GM12878 (cell line): ENCODE measurements around the gene IGSF23. TPM values are rescaled to one million over a fixed set of nuclear protein-coding genes. Genes with fewer than 3 reads are reported as not detected.

Source experiments
- ATAC-seq: fragments of 200-7000 bp; cut with Tn5 transposase; 3 replicates; pipeline ENCODE4 v1.9.1; 2020; ENCODE audit warnings: mild to moderate bottlenecking, moderate library complexity
- BruUV-seq: library from RNA; stranded (reverse); fragments of 400-500 nt; replicated peaks from 2 replicates; lab custom pipeline; 2021; lab: Mats Ljungman, UMichigan
- CTCF ChIA-PET: fragments of 300-600 bp; sonication (Branson Sonifier 250); formaldehyde crosslinking; extraction: SDS; loops from one replicate; lab custom pipeline; 2021; ENCODE audit warnings: inconsistent platforms; lab: Yijun Ruan, JAX
- POLR2A ChIA-PET: fragments of 350-600 bp; formaldehyde crosslinking; extraction: SDS; loops from one replicate; lab custom pipeline; 2021; ENCODE audit warnings: inconsistent platforms; lab: Charles Lee
- RAD21 ChIA-PET: fragments of 300-600 bp; sonication (Branson Sonifier 250); formaldehyde crosslinking; loops from one replicate; lab custom pipeline; 2023; ENCODE audit warnings: antibody characterized with exemption; ENCODE audit not compliant: unreplicated experiment; lab: Charles Lee
- SMC1A ChIA-PET: fragments of 300-600 bp; sonication (Branson Sonifier 250); formaldehyde crosslinking; loops from one replicate; lab custom pipeline; 2023; ENCODE audit not compliant: unreplicated experiment, uncharacterized antibody; lab: Charles Lee
- DNase-seq: peaks from one replicate; pipeline ENCODE4 v3.0.0-alpha.2; 2011; ENCODE audit warnings: low read depth, low spot score
- FAIRE-seq: peaks from 3 replicates; lab custom pipeline; 2011; peaks lifted over from hg19 to GRCh38; lab: Jason Lieb, UNC
- H2AFZ ChIP-seq: 2 replicates; pipeline ENCODE4 v1.6.0; 2011; ENCODE audit warnings: low read depth, low read length, control low read depth; ENCODE audit not compliant: control insufficient read depth
- H3K27ac ChIP-seq: 2 replicates; pipeline ENCODE4 v1.5.1; 2011; ENCODE audit warnings: control low read depth; ENCODE audit not compliant: control insufficient read depth, insufficient read depth
- H3K27me3 ChIP-seq, 2 experiments: replicated peaks in 1 of 2; 2 replicates each; pipeline versions ENCODE4 v1.6.0 to v1.6.1; 2011; ENCODE audit warnings: low read length in 1 of 2; ENCODE audit not compliant: control insufficient read depth in 2 of 2, insufficient read depth in 2 of 2
- H3K36me3 ChIP-seq, 2 experiments: 2 replicates each; pipeline ENCODE4 v1.5.1; 2011; ENCODE audit warnings: low read length in 1 of 2; ENCODE audit not compliant: control insufficient read depth in 2 of 2, insufficient read depth in 2 of 2
- H3K4me1 ChIP-seq: 2 replicates; pipeline ENCODE4 v1.6.1; 2011; ENCODE audit warnings: mild to moderate bottlenecking, low read length, moderate library complexity, mixed read lengths; ENCODE audit not compliant: control insufficient read depth, insufficient read depth
- H3K4me2 ChIP-seq: 2 replicates; pipeline ENCODE4 v1.6.0; 2011; ENCODE audit warnings: control low read depth; ENCODE audit not compliant: control insufficient read depth, insufficient read depth
- H3K4me3 ChIP-seq: fragments of 200-600 bp; sonication (generic); 2 replicates; pipeline ENCODE4 v1.5.1; 2016
- H3K79me2 ChIP-seq: 2 replicates; pipeline ENCODE4 v1.6.0; 2011; ENCODE audit warnings: low read length; ENCODE audit not compliant: control insufficient read depth, insufficient read depth
- H3K9ac ChIP-seq: 2 replicates; pipeline ENCODE4 v1.8.0; 2011; ENCODE audit warnings: low read length, control low read depth, mixed read lengths; ENCODE audit not compliant: control insufficient read depth, insufficient read depth
- H3K9me3 ChIP-seq: replicated peaks from 3 replicates; pipeline ENCODE4 v1.5.1; 2011; ENCODE audit warnings: mild to moderate bottlenecking, low read length; ENCODE audit not compliant: control insufficient read depth, insufficient read depth
- H4K20me1 ChIP-seq: 2 replicates; pipeline ENCODE4 v1.6.0; 2011; ENCODE audit not compliant: control insufficient read depth, insufficient read depth
- ATF3 ChIP-seq: IDR thresholded peaks from 2 replicates; pipeline ENCODE4 v1.6.1; 2011; ENCODE audit warnings: low read depth, mild to moderate bottlenecking, low read length, moderate library complexity, borderline replicate concordance; ENCODE audit errors: extremely low read depth
- CHD2 ChIP-seq: IDR thresholded peaks from 2 replicates; pipeline ENCODE4 v1.6.1; 2011; ENCODE audit warnings: low read depth, low read length, improper control_type of control experiment, borderline replicate concordance
- CTCF ChIP-seq, 3 experiments: IDR thresholded peaks in 2 of 3; conservative IDR thresholded peaks in 1 of 3; 2 replicates each; pipeline ENCODE4 v1.5.1; 2011; ENCODE audit warnings: low read depth in 3 of 3, low read length in 3 of 3, mild to moderate bottlenecking in 3 of 3, control low read depth in 2 of 3, moderate library complexity in 2 of 3, inconsistent platforms in 1 of 3, mixed read lengths in 1 of 3; ENCODE audit not compliant: control insufficient read depth in 2 of 3, insufficient read depth in 1 of 3; ENCODE audit errors: extremely low read depth in 1 of 3
- HSF1 ChIP-seq: fragments of 150-350 bp; IDR thresholded peaks from 2 replicates; pipeline ENCODE4 v1.6.1; 2014; ENCODE audit warnings: mild to moderate bottlenecking, low read depth, low read length
- PKNOX1 ChIP-seq: fragments of 450-650 bp; IDR thresholded peaks from 2 replicates; pipeline ENCODE4 v1.6.1; 2016; ENCODE audit warnings: mild to moderate bottlenecking
- RAD21 ChIP-seq: IDR thresholded peaks from 2 replicates; pipeline ENCODE4 v1.6.1; 2011; ENCODE audit warnings: mild to moderate bottlenecking, low read depth, low read length, moderate library complexity; ENCODE audit not compliant: insufficient read depth
- ZBTB33 ChIP-seq: fragments of 450-650 bp; IDR thresholded peaks from 2 replicates; pipeline ENCODE4 v1.6.1; 2017; ENCODE audit warnings: mild to moderate bottlenecking
- ZNF687 ChIP-seq: fragments of 450-650 bp; IDR thresholded peaks from 2 replicates; pipeline ENCODE4 v1.6.1; 2017; ENCODE audit warnings: mild to moderate bottlenecking, moderate library complexity
- WGBS: methylation state at CpG from one replicate; pipeline ENCODE4 v1.1.6; 2016; ENCODE audit warnings: low lambda C conversion rate; ENCODE audit not compliant: insufficient replicate concordance, insufficient coverage; ENCODE audit errors: missing lambda C conversion rate; 5-methylcytosine and 5-hydroxymethylcytosine counted together
- in situ Hi-C: fragments of 300-500 bp; cut with MboI; formaldehyde crosslinking; loops from 9 replicates; pipeline ENCODE4 v1.14.3; 2018; ENCODE audit warnings: mixed read lengths
- intact Hi-C: fragments of 100-400 bp; cut with micrococcal nuclease; formaldehyde crosslinking; loops from one replicate; pipeline ENCODE4 v1.14.2; 2022; ENCODE audit not compliant: unreplicated experiment
- polyA plus RNA-seq, 11 experiments: library from polyadenylated mRNA; depleted of rRNA in 4 of 11; unstranded in 6 of 11; stranded (reverse) in 5 of 11; fragments of >200 nt; fragmentation: Nextera tagmentation in 4 of 11; fragmentation: Illumina TruSeq in 1 of 11; extraction: Ambion mirVana in 4 of 11; extraction: Trizol in 1 of 11; gene quantifications; 1 replicate in 1 of 11; 2 replicates in 10 of 11; pipeline versions ENCODE4 v1.2.1 to v1.2.3, GENCODE V29; 2011 to 2016; ENCODE audit warnings: inconsistent platforms in 2 of 11, missing spikeins in 2 of 11, low read depth in 1 of 11
- total RNA-seq, 4 experiments: library from RNA; depleted of rRNA in 3 of 4; stranded (reverse); fragments of >200 nt in 3 of 4; fragmentation: Illumina TruSeq in 1 of 4; extraction: Trizol in 1 of 4; gene quantifications; 2 replicates each; pipeline versions ENCODE4 v1.2.1 to v1.2.3, GENCODE V29; 2013 to 2021

Gene IGSF23
- total and polyA plus RNA-seq, 10 of the 15 experiments (the other 5 are each of a cell fraction or from before 2014, with no cell fraction given): not detected

- ChIA-PET CTCF (interaction anchor here (0.6 to 2.4 kb wide), 33 partner anchors 9 to 521 kb away, joined by 3 to 32 read pairs (median 3); no protein-coding TSS in a partner anchor), POLR2A (no interaction called here), RAD21 (interaction anchor here (0.8 to 1.6 kb wide), 12 partner anchors 18 to 566 kb away, joined by 3 to 12 read pairs (median 3); no protein-coding TSS in a partner anchor), SMC1A (interaction anchor here (0.7 to 2.7 kb wide), 7 partner anchors 12 to 199 kb away, joined by 3 to 11 read pairs (median 4); no protein-coding TSS in a partner anchor)
- H3K79me2 ChIP-seq: no peaks in the 10 kb centered on the region
- H3K4me1 ChIP-seq: no peaks in the 10 kb centered on the region
- no peak overlapping the region for H3K4me3 ChIP-seq
- 30% methylated on average over 13 of the region's 13 CpGs for WGBS
- intact Hi-C loops: loop anchor here (5.0 kb wide), 1 partner anchor 86 kb away; no protein-coding TSS in a partner anchor
- no peaks in the 10 kb centered on the region for H3K9me3 ChIP-seq
- DNase-seq (no peak), ATAC-seq (peak; percentile 80), FAIRE-seq (peak; percentile 62)
- BruUV-seq: no TSS peak
- in situ Hi-C loops: loop anchor here (5.0 kb wide), 1 partner anchor 86 kb away; no protein-coding TSS in a partner anchor
- no peaks in the 10 kb centered on the region for H4K20me1 ChIP-seq
- TF ChIP-seq CHD2 (no peak), CTCF (IDR thresholded peaks at IDR 0.05 in 2 of 3, conservative IDR thresholded peaks at IDR 0.05 in 1 of 3; ENCODE audit: control insufficient read depth in 2 of 3, extremely low read depth in 1 of 3, insufficient read depth in 1 of 3, low read depth in 3 of 3, low read length in 3 of 3) (peak; percentile 58 to 60 (median 59)), ZNF687 (no peak), RAD21 (peak; percentile 74), ZBTB33 (no peak), HSF1 (no peak), PKNOX1 (peak; percentile 59; the same call in 1 of the 2 replicates), ATF3 (no peak)
- H3K27ac ChIP-seq: no peak overlapping the region
- H2AFZ ChIP-seq: no peak overlapping the region
- no peaks in the 10 kb centered on the region for H3K36me3 ChIP-seq
- H3K9ac ChIP-seq: no peak overlapping the region
- H3K4me2 ChIP-seq: no peak overlapping the region
- H3K27me3 ChIP-seq: no peaks in the 10 kb centered on the region; a peak in 1 of 4 replicates
Measured at GRCh38 chr19:44570984-44571684, 42.2 kb upstream of the IGSF23 start.
